ENCODE measurements around the gene HUNK.

Gene HUNK

DNA sequence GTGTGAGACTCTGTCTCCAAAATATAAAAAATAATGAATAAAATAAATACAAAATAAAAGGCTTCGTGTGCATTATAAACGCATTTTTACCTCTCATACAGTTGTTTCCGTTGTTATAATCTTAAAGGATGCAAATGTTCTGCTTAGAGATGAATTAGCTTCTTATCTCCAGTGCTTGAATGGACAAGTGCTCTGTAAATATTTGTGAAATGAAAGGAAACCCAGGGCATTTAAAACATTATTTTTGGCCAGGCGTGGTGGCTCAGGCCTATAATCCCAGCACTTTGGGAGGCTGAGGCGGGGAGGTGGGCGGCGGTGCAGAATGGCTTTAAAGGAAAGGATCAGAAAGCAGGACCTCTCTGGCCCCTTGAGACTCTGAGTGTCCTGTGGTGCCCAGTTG lies 94.5 kb downstream of the HUNK start:
- DNase-seq, result no peak

DNA sequence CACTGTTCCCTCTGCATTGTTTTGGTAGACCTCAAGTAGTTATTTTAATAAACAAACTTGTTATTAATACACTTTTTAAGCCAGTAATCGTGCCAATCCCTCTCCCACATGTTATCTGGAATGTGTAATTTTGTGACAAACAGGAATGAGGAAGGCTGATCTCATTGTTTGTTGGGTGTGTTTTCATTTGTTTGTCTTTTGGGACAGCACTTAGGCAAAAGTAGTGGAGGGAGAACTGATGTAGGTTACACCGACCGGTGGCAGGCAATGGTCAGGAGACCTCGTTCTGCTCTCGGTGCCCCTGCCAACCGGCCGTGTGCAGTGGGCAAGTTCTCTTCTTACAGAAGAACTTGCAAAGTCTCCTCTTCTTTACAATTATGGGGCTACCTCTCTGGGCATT lies 99.8 kb downstream of the HUNK start:
- DNase-seq, result no peak

DNA sequence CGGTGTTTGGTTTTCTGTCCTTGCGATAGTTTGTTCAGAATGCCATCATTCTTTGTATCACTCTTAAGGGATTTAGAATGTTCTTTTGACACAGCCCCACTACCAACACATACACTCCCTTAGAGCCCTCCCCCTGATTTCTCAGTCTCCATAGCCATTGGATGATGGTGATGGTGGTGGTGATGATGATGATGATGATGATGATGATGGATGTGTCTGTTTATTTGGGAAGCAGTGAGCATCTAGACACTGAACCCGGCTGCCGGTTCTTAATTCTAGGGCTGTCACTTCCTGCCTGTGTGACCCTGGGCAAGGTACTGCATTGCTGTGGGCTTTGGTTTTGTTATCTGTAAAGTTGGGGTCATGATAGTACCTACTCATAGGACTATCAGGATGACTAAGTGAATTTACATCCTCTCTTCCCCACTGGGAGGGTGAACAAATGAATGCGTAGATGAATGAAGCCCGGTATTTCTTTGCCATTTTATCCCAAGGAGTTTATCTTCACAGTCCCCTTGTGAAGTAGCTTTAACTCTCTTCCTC lies 100.7 kb downstream of the HUNK start:
- no peak for DNase-seq

DNA sequence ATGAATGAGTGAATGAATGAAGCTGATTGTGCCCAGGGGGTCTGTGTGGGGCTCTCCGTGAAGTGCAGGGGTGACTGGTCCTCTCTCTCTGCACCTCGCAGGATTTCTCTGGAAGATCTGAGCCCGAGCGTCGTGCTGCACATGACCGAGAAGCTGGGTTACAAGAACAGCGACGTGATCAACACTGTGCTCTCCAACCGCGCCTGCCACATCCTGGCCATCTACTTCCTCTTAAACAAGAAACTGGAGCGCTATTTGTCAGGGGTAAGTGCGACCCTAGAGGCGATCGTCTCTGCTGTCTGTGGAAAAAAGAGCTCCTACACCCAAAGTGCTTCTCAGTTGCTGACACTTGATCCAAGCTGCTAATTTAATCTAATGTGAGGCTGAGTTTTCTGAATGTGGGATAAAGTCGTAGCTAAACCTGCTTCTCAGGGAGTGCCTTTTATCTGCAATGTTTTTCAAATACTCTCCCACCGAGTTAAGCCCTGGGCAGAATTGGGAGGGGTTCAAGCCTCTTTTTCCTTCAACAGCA lies 101.7 kb downstream of the HUNK start:
- no peak for DNase-seq

DNA sequence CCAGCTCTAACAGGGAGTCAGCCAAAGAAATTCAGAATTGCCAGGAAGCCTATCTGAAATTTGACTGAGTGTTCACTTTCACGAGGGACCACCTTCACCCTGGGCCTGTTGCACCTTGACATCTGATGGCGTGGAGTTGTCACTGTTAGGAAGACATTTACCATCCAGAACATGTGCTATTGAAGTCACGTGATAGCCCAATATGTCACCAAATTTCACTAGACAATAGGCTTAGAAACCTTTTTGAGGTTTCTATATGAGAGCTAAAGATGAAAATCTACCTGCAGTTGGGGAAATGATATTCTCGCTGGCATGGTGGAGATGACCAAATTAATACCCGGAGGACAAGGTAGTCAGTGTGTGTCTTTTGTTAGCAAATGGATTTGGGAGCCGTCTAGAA lies 102.7 kb downstream of the HUNK start:
- DNase-seq, result no peak

DNA sequence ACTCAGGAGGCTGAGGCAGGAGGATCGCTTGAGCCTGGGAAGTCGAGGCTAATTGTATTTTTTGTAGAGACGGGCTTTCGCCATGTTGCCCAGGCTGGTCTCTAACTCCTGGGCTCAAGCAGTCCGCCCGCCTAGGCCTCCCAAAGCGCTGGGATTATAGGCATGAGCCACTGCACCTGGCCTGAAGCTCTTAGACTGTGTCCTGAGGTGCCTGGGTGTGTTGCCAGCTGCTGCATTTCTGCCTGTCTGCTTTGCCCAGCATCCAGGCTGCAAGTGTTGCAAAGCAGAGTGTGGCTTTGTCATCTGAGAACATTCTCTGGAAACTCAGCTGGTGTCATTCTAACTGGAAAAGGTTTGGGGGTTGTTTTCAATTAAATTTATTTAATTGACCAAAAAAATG lies 105.0 kb downstream of the HUNK start:
- DNase-seq, result no peak

DNA sequence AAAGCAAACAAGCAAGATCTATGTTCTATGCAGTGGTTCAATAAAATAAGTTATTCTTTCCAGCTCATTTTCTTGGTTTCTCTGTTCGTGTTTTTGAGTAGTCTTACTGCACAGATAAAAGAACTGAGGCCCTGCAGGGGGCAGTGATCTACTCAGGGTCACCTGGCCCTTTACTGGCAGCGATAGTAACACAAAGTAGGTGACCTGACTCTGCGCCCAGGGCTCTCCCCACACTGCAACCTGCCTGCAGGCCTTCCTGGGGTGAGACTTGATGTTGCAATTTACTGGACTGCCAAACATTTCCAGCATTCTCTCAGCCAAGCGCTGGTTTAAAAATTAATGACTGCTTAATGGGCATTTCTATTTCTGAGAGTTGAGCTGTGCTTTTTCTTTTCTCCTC lies 110.3 kb downstream of the HUNK start:
- DNase-seq, result no peak

DNA sequence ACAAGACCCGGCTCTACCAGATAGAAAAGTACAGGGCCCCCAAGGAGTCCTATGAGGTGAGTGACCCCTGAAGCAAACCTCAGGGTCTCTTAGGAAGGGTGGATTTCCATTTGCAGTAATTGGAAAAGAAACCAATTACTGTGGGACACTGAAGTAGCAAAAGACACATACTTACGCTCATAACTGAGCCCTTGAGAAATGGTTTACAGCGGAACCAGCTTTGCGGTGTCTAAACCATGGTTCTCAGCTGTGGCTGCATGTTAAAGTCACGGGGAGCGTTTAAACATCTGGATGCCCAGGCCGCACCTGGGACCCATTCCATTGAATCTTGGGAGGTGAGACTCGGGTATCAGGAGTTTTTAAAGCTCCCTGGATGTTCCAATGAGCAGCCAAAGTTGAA lies 110.7 kb downstream of the HUNK start:
- no peak for DNase-seq

DNA sequence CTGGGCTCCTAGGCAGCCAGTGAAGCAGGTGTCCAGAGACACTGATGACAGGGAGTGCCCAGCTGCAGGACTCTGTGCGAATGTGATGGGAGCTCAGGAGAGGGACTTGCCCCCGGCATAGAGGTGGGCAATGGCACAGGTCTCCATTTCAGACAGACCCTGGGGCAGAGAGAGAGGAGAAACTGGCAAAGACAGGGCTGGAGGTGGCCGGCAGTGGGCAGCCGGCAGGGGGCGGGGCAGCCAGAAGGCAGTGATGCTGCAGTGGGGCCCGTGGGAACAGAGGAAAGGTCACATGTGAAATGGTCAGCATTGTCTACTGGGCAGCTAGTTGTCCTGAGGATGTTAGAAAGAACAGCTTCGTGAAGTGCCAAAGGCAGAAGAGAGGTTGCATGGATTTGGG lies 112.6 kb downstream of the HUNK start:
- DNase-seq, result no peak

DNA sequence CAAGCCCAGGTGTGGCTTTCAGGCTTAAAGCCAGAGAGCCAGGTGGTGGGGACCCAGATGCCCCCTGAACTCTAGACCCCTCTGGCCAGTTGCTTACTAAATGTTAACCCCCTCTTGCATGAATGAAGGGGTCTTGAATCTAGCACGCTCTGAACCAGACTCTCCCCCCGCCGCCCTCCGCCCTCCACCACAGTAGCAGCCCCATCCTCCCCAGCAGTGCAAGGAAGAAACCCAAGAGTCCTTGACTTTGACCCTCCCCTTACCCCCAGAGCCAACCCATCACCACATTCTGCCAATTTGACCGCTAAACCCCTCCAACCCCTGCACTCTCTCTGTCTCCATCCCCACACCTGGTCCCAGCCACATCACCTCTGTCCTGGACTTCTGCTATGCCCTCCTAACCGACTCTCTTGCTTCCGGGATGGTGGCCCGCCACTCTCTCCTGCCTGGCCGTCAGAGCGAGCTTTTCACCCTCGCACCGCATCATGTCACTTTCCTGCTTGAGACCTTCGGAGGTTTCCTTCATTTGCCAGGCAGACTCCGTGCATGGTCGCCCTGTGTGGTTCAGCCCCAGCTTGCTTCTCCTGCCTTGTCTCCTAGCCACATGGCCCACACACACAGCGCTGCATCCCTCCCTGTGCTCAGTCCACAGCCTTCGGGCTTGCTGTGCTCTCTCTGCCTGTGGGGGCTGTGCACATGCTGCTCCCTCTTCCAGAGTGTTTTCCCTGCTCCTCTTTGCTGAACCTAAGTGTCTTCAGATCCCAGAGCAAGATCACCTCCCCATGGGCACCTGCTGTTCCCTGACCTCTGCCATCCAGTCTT lies 113.4 kb downstream of the HUNK start:
- no peak for DNase-seq

DNA sequence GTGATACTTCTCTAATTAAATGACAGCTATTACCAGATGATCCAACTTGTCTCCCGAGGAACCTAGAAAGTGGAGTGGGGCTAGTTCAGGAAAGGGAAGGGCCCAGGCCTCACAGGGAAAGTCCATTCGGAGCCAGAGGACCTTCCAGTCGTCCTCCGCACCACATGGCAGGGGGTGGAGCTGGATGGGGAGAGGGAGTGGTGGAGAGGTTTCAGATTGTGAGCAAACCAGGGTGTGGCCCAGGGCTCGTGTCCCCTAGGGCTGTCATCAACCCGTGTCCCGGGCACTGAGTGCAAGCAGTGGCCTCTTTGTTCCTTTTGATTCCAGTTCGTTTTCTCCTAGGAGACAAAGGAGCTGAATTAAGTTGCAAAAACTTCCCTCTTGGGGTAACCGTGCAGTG lies 114.9 kb downstream of the HUNK start:
- no peak for DNase-seq

DNA sequence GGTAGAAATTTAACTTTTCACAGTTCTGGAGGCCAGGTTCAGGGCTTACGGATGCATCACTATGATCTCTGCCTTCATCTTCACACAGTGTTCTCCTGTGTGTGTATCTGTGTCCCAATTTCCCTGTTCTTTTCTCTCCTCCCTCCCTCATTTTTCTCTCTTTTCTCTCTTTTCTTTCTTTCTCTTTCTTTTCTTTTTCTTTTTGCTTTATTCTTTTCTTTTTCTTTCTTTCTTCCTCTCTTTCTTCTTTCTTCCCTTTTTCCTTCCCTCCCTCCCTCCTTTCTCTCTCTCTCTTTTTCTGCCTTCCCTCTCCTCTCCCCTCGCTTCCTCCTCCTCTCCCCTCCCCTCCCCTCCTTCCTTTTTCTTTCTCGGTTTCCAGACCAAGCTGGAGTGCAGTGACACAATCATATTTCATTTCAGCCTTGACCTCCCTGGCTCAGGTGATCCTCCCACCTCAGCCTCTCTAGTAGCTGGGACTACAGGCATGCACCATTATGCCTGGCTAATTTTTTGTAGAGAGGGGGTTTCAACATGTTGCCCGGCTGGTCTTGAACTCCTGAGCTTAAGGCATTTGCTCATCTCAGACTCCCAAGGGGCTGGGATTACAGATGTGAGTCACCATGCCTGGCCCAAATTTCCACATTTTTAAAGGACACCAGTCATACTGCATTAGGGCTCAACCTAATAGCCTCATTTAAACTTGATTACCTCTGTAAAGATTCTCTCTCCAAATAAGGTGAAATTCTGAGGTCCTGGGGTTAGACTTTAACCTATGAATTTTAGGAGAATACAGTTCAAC lies 115.9 kb downstream of the HUNK start:
- no peak for DNase-seq

DNA sequence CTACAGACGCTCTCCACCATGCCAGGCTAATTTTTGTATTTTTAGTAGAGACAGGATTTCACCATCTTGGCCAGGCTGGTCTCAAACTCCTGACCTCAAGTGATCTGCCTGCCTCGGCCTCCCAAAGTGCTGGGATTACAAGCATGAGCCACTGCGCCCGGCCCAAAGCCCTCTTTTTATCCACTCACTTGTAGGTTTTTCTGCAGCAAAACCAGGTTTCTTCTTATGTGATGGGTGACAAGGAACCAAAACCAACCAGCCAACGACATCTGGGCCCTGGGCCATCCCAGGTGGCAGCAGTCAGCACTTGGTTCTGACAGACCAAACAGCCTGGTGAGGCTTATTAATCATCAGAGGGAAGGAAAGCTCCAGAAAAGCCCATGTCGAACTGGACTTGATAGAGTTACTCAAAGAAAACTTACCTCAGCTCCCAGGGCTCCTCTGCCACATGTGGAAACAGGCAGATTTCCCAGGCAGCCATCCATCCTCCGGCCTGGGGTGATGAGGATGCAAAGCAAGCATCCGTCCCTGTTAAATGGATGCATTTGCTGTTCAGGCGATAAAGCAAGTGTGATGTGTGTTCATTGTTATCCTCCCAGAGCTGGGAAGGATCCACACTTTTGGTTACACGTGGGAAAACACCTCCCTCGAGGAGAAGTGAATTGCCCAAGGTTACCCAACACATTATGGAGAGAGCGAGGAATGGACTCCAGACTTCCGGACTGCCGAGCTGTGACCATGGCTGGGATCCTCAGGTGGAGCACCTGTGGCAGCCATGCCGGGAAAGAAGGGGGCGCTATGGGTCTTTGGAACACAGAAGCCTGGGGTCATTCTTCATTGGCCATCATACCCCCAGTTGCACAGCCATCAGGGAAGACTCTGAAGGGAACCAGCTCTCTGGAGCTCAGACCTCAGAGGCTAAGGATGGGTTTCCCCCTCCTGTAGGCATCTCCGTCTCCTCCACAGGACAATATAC lies 118.8 kb downstream of the HUNK start:
- DNase-seq, result no peak

DNA sequence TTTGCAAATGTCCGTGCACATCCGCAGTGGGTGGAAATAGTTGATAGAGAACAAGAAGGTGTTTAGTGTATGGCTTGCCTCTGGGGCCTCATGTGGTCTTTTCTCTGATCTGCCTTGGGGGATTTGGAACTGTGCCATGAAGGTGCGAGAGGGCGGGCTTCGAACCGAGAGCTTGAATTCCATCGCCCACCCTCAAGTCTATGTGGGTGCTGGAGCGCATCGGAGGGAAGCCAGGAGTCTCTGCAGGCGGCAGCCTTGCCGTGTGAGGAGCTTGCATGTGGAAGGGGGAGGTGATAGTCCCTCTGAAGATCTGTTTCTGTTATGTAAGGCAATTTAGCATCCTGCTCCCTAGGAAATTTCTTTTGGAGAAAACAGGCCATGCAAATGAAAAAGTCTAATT lies 119.6 kb downstream of the HUNK start:
- no peak for DNase-seq

DNA sequence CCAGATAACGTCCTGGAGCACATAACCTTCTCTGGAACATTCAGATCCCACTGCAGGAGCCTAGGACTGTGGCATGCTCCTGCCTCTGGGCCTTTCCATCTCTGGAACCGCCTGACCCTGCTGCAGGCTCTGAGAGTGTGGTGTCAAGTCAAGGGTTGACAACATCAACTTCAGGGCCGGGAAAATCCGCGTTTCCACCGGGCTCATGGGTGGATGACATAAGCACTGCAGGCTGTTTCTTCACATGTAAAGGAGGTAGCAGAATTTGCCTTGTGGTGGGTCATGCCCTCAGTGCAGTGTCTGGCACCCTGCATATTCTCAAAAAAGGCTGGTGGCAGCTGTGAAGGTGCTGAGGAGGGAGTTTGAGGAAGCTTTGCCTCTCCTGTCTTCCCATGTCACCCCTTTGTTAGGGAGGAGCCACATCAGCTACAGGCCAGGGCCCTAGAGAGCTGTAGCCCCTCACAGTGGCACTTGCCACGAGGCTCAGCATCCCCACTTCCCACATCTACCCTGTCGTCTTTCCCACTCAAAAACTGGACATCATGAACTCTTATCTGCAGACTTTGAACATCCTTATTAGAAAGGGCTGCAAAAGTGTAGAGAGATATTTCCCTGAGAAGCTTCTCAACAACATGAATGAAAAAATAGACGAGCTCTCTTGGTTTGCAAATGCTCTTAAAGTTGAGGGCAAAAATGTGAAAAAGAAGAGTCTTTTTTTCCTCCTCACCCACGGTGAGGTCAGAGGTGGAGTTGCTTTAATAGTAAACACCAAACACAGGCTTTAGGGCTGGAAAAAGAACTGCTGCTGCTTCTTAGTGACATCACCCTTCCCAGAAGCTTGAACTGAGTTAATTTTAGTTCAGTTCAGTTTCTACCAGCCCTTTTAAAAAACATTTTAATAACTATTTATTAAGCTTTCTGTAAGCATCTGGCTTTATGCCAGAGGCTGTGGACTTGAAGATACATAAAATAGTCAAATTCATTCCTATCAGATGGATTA lies 121.3 kb downstream of the HUNK start:
- DNase-seq, result no peak

DNA sequence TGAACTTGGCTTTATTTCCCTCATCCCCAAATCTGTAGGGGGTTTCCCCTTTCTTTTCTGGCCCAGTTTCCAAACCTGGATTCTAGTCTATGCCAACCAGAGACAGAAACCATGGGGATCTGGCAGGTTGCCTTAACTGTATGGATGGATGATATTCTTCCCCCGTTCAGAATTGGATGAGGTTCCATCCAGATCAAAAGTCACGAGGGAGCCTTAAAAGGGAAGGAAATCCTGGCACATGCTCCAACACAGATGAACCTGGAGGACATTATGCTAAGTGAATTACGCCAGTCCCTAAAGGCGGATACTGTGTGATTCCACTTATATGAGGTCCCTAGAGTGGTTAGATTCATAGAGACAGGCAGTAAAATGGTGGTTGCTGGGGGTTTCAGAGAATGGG lies 124.4 kb downstream of the HUNK start:
- DNase-seq, result no peak

DNA sequence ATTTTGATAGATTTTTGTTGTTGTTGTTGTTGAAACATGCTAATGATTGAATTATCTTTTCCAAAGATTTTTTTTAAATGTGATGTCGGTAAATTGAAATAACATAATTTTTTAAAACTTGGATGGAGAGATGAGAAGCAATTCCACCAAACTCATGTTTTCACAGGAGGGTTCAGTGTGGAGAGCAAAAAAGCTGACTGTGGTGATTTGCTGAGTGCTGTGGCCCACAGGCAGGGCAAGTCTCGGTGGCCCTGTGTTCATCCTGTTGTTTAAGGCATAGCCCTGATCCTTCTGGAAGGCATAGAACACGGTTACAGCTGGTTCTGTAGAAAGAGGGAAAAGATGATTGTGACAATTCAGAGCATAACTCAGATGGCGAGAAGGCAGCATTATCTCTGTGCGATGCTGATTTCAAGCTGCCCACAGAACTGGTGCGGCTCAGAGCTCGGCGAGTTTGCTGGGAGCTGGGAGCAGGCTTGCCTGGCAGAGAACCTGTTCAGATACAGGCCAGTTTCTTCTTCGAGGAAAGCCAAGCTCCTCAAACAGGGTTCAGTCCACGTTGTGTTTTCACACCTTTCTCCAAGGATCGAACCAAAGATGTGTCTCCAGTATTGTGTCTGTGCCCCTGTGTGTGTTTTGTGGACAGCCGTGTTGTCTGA lies 127.1 kb downstream of the HUNK start:
- no peak for DNase-seq

DNA sequence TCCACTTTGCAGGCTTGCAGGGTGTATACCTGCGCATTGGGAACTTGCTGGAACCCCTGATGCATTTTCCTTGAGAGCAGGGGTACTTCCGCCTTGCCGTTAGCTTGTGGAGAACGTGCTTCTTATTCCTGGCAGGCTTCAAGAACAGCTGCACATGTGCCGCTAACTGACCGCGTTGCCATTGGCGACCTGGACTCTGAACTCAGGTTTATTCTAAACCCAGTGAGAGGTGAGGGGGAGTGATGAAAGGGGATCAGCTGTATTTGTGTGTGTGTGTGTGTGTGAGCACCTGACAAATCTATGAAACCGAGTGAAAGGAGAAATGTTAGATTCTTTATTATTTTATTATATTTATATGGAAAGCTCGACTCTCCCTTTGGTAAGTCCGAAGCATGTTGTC lies 128.6 kb downstream of the HUNK start:
- no peak for DNase-seq

DNA sequence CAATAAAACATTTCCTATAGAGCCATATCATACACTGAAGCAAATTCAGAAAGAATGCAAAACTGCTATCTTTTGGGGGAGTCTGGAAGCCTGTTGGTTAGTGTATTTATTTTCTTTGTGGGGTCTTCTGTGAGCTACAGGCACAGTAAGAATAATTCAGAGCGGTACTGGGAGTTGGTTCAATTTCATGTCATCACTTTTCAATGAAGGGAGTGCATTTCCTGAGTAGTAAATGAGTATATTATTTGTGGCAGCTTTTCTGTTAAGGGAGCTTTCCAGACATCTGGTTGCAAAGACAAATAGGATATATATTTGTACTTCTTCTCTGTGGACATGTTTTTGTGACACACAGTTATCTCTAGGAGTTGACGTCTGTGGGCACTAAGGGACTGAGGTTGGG lies 130.6 kb downstream of the HUNK start:
- DNase-seq, result no peak

DNA sequence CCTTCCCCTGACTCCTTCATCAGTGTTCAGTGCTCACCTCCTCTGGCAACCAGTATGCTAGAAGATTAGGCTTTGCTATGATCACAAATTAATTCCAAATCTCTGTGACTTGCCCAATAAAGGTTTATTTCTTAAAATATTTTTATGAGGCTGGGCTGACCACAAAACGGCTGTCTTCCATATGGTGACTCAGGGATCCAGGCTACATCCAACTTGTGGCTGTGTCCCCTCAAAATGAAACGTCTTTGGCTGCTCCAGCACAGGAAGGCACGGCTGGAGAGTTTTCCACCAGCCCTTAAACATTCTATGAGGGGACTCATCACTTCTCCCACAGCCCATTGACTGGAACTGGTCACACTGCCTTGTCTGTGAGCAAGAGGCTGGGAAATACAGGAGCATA lies 131.5 kb downstream of the HUNK start:
- no peak for DNase-seq

DNA sequence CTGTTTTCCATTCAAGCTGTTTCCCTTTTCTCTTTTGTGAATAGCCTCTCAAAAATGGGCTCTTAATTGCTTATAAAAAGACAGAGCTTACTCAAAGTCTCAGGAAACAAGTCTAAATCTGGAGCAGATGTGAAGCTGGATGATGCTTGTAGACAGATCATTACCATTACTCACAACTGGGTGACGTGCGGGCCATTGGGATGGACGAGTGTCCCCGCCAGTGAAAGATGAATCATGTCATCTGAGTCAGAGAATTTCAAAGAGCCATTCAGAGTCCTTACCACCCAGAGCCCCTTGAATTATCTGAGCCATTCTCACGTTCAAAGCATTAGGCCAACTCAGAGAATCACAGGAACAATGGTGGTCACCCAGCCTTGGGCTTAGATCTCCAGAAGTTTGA lies 134.6 kb downstream of the HUNK start:
- DNase-seq, result no peak
